Stimulated activated naive CD4-positive, alpha-beta T cell (primary cell): ENCODE measurements around the gene CHPT1.

Experiments used
- DNase-seq, 6 experiments: peaks; one replicate each; lab custom pipeline; 2025; lab: John Stamatoyannopoulos, UW

CHPT1 gene

DNA sequence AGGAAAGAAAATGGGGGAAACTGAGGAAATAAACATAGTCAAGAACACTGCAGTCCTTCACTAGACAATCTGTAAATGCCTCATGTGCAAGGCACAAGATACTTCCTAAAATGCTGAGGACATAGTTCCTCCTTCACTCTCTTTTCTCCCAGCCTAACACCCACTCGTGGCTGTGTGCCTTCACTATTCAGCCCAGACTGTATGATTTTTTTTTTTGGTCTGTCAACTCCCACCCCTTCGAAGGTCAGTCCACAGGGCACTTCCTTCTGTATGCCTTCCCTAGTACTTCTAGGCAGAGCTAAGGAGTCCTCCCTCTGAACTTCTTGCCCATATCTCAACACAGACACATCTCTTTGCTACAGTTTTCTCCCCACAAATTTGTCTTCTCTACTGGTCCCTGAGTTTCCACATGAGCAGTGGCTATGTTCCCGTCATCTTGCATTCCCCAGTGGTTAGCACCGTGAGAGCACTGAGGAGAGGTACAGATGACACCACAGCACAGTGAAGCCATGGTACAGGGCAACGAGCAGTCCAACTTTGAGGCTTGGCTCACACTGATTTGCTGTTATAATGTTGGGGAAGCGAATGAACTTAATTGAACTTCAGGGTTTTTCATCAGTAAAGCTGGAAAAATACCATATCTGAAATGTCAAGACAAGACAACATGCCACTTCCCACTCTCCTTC, 65.9 kb downstream of the CHPT1 start:
- DNase-seq = no peak

GRCh38 chr12:101764051-101764792, 66.8 kb downstream of the CHPT1 start:
- DNase-seq = no peak

- no peak for DNase-seq
Observed at GRCh38 chr12:101767537-101767936, 70.1 kb downstream of the CHPT1 start.

DNA sequence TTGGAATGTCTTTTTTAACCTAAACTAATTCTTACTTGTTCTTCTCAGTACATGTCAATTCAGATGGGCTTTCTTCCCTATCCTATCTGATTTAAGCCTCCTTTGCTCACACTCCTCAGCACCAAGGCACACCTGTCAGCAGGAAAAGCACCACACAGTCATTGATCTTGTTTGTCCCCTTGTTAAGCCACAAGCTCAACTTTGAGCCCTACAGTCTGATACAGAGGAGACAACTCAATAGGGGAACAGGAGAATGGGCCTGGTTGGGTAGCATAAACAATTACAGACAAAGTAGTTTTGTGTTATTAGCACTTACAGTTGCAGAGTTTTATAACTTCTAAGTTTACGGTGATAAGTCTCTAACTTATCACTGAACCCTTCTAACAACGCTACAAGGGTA, 71.3 kb downstream of the CHPT1 start:
- DNase-seq = no peak

GRCh38 chr12:101769865-101770264, 72.4 kb downstream of the CHPT1 start:
- no peak for DNase-seq

DNA sequence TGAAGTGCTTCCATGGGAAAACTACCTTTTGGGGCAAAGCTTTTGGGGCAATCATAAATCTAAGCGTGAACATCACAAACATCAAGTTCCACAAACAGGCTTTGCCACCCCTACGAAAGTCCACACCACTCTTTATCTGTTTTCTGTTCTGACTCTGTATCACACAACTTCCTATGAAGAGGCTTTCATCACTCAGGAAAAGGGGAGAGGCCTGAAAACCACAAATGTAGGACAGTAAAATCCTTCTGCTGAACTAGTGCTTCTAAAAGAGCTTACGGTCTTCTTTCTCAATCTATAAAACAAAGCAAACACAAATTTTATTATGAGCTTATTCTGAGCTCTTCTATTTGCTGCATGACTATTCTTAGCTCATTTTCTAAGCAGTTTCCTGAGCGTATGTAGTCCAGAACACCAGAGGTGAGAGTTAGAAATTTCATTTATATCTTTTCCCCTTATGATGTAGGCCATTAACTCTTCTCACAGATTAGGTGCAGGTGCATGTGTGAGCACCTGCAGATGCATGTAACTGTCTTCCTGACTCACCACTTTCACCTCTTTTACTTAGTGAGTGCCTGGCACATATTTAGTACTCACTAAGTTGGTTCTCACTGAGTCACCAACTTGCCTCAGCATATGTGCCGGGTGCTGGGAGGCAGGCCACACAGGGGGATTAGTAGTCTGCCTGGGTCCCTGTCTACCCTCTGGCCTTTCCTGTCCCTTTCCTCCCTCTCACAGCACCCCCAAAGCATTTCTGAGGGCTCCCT, 74.8 kb downstream of the CHPT1 start:
- no peak for DNase-seq

GRCh38 chr12:101773650-101774162, 76.3 kb downstream of the CHPT1 start:
- peak; percentile 28 to 82 (median 54) for DNase-seq

GRCh38 chr12:101775816-101776215, 78.4 kb downstream of the CHPT1 start:
- no peak for DNase-seq

DNA sequence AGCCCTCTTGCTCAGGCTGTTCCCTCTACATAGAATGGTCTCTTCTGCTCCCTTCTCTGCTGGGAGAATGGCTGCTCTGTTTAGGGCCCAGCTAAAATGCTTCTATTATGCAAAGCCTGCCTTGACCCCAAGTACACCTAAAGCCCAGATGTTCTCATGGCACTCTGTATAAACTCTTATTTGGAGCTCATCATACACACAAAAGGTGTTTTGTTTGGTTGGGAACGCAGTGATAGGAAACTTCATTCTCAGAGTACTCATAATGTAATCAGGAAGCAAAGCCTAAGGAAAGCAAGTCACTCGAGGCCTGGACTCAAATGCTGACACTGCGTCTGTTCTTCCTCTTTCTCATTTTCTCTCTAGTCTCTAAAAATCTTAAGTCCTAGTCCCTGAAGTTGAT, 80.0 kb downstream of the CHPT1 start:
- DNase-seq = no peak

GRCh38 chr12:101777978-101778377, 80.5 kb downstream of the CHPT1 start:
- no peak for DNase-seq
